ENCODE data around the gene EXOSC5.
"Not testable (repeated sequence)": the region's sequence is repeated elsewhere in the genome, so short reads cannot be mapped to it uniquely, and the experiment has no call there.

EXOSC5 gene

GRCh38 chr19:41353466-41354342 lies 43.5 kb downstream of the EXOSC5 start, which contains the start of gene TGFB1:
TGFB1 (minus strand) TSS chr19:41353922; CDS start chr19:41353044, 878 bp downstream.
- peak; percentile 95 for DNase-seq (ENCODE audit: low spot score)
- H3K27ac ChIP-seq = peak within 1 kb of the TSS; percentile 84 to 93
- TF ChIP-seq CTCF (IDR thresholded peaks at IDR 0.05) = peak; percentile 94
- H3K4me3 ChIP-seq = peak within 1 kb of the TSS; percentile 93

GRCh38 chr19:41352609-41353465 lies 44.3 kb downstream of the EXOSC5 start:
- TF ChIP-seq CTCF (IDR thresholded peaks at IDR 0.05) = peak; percentile 16
- H3K4me3 ChIP-seq = peak overlapping the region; percentile 93
- H3K27ac ChIP-seq = peak overlapping the region; percentile 84 to 93
- DNase-seq (ENCODE audit: low spot score) = peak; percentile 83

GRCh38 chr19:41352279-41352608 lies 44.9 kb downstream of the EXOSC5 start:
- no peak for TF ChIP-seq CTCF (IDR thresholded peaks at IDR 0.05)
- H3K4me3 ChIP-seq = peak overlapping the region; percentile 93
- peak overlapping the region; percentile 84 to 93 for H3K27ac ChIP-seq
- no peak for DNase-seq (ENCODE audit: low spot score)

GRCh38 chr19:41351339-41352245 lies 45.6 kb downstream of the EXOSC5 start:
- H3K4me3 ChIP-seq = peak overlapping the region; percentile 93
- DNase-seq (ENCODE audit: low spot score) = peak; percentile 83
- TF ChIP-seq CTCF (IDR thresholded peaks at IDR 0.05) = no peak
- peak overlapping the region; percentile 84 to 93 for H3K27ac ChIP-seq

GRCh38 chr19:41350735-41351338 lies 46.3 kb downstream of the EXOSC5 start:
- no peak for DNase-seq (ENCODE audit: low spot score)
- Histone ChIP-seq H3K4me3 (peak overlapping the region; percentile 93), H3K27ac (peak overlapping the region; percentile 84 to 93)
- TF ChIP-seq CTCF (IDR thresholded peaks at IDR 0.05) = no peak

GRCh38 chr19:41346916-41347315 lies 50.2 kb downstream of the EXOSC5 start:
- not testable (repeated sequence) for H3K27ac ChIP-seq; H3K4me3 ChIP-seq; DNase-seq (ENCODE audit: low spot score)

All from coronary artery (tissue), 2 donors.